KOPT-K1 (cell line): ENCODE measurements around the gene STYXL1.

Experiments used
- H3K27ac ChIP-seq: fragments of 200-600 bp; sonication (generic); 2 replicates; pipeline ENCODE4 v1.5.1; 2016; ENCODE audit warnings: antibody characterized with exemption, mild to moderate bottlenecking, low read depth, low read length; ENCODE audit not compliant: poor library complexity, severe bottlenecking
- H3K36me3 ChIP-seq: fragments of 200-600 bp; sonication (generic); 2 replicates; pipeline ENCODE4 v1.5.1; 2017; ENCODE audit warnings: antibody characterized with exemption, mild to moderate bottlenecking, low read length, moderate library complexity; ENCODE audit not compliant: insufficient read depth
- H3K9me3 ChIP-seq: fragments of 200-600 bp; sonication (generic); 2 replicates; pipeline ENCODE4 v1.5.1; 2017; ENCODE audit warnings: antibody characterized with exemption, low read length, mild to moderate bottlenecking; ENCODE audit not compliant: insufficient read depth, poor library complexity, severe bottlenecking

Gene STYXL1

DNA sequence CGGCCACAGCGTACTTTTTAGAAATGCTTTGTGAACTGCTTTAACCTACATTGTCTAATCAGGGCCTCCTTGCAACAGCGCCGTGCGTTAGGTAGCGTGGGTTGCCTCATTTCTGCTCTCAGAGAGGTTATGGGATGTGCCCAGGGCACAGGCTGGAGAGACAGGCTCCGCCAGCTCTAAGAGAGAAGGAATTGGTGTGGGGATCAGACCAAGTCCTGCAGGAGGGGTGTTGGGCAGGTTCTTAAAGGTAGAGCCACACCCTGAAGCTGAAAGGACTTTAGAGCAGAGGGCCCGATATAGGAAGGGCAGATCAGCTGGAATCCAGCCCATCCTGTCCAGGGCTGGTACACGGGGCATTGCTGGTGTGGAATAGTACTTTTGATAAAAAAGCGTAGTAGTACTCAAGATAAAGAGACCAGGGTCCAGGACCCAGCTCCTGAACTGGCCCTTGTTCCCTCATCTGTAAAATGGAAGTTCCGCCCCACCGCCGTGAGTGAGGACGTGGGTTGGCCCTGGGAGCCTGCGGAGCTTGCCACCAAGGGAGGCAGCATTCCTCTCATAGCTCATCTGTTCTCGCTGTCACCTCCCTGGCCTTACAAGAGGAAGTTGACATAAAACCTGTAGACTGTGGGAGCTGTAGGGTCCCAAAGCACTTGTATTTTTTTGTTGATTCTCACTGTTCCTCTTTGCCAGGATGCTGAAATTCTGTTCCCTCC lies 90.6 kb downstream of the STYXL1 start:
- Histone ChIP-seq H3K27ac (no peak overlapping the region), H3K9me3 (no peaks in the 10 kb centered on the region), H3K36me3 (peaks cover 28% of the 10 kb centered on the region)

DNA sequence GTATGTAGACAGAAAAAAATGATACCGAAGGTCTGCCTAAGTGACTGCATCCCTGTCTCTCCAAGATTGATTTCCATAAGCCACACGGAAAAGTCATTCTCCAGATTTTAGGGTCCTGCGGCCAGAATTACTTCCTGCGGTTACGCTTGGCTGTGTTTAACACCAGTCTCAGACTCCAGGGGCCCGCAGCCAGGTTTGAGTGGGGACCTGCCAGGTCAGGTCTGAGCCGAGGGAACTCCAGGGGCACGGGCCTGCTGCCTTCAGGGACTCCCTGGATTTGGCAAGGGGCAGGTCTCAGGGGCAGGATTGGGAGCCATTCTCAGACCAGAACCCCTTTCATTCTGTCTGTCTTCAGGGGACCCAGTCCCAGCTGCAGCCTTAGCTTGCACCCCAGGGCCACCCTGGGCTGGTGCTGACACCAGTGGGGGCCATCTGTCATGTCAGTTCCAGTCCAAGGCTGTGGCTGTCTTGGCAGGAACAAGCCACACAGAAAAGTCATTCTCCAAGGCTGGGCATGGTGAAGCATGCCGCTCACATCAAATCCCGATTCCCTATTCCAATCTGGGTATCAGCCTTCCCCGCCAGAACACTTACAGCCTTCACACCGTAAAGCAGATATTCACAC lies 92.4 kb downstream of the STYXL1 start:
- H3K27ac ChIP-seq, result no peak overlapping the region
- no peaks in the 10 kb centered on the region for H3K9me3 ChIP-seq
- H3K36me3 ChIP-seq, result peaks cover 28% of the 10 kb centered on the region

DNA sequence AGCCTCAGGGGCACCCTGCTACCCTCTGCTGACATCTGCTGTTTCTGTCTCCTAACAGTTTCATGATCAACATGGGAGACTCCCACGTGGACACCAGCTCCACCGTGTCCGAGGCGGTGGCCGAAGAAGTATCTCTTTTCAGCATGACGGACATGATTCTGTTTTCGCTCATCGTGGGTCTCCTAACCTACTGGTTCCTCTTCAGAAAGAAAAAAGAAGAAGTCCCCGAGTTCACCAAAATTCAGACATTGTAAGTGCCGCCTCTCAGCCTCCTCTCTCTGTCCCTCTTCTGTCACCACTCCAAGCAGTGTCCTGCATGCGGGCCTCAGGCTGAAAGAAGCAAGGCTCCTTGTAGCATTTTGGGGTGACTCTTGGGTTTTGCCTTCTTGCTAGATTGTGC lies 93.9 kb downstream of the STYXL1 start:
- H3K36me3 ChIP-seq, result peaks cover 28% of the 10 kb centered on the region
- no peak overlapping the region for H3K27ac ChIP-seq

DNA sequence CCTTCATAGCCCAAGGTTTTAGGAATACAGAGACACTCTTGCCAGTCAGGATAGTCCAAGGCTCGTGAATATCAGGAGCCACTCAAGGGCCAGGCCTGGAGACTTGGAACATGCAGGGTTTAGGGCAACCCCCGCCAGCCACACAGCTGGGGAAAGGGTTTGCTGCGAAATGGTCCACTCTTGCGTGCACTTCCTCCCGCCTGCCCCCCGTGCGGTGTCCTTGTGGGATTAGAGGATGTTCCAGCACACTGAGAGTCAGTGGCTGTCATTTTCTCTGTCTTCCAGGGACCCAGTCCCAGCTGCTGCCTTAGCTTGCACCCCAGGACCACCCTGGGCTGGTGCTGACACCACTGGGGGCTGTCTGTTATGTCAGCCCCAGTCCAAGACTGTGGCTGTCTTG lies 94.4 kb downstream of the STYXL1 start:
- peaks cover 25% of the 10 kb centered on the region for H3K36me3 ChIP-seq
- H3K9me3 ChIP-seq, result no peaks in the 10 kb centered on the region
- no peak overlapping the region for H3K27ac ChIP-seq

More for the DNA sequence above, 93.9 kb downstream of the STYXL1 start:
- H3K9me3 ChIP-seq, result no peaks in the 10 kb centered on the region

DNA sequence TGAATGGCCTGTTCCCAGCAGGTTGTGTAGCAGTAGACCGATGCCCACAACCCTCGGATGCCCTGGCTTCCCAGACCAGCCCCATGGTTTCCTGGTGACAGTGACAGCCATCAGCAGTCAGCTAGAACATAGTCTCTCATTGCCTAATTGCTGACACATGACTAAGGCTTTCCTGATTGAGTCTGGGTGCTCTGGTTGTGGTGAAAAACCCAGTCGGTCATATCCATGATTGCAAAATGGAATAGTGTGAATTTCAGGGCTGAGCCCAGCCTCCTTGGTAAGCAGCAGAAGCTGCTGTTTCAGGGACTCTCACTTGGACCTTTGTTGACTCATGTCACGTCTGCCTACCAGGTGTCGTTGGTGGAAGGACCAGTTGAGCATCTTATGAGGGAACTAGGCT lies 96.3 kb downstream of the STYXL1 start:
- no peak overlapping the region for H3K27ac ChIP-seq

DNA sequence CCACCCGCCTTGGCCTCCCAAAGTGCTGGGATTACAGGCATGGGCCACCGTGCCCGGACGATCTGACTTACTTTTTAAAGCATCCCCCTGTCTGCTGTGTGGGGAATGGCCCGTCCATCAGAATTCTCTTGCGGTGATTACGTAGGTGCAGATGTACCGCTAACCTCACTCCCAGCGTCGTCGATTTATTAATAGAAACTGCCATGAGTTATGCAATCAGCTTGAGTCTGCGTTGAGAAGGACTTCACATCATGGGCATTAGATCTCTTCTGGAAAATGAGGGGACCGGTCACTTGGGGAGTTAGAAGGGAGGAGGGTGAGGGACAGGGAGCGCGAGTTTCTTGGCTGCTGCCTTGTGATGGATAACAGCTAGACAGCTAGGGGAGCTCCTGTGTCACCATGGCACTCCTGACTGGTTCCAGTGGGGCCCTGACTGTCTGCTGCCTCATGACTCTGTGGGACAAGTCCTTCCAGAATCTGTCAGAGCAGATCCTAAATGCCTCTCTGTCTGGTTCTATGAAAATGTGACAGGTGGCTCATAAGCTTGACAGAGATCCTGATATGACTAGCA lies 97.6 kb downstream of the STYXL1 start:
- Histone ChIP-seq H3K9me3 (no peaks in the 10 kb centered on the region), H3K27ac (no peak overlapping the region), H3K36me3 (peaks cover 6% of the 10 kb centered on the region; the same call in 1 of the 2 replicates)

More for the DNA sequence above, 96.3 kb downstream of the STYXL1 start:
- H3K9me3 ChIP-seq, result no peaks in the 10 kb centered on the region
- peaks cover 19% of the 10 kb centered on the region for H3K36me3 ChIP-seq

DNA sequence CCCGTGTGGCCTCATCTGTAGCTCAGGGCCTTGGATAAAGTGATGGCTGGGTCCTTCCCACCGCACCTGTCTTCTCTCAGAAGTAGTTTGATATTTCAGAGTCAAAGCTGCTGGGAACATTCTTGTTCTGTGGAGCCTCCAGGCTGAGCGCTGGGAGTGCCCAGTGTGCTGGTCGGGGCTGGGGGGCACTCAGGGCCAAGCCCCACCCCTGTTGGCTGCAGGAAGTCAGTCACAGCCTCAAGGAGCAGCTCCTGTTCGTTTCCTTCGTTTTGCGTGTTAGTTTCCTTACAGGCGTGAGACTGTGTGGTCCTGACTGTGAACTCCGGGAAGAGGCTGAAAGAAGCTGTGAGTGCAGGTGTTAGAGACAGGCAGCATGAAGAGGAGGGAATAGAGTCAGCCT lies 99.6 kb downstream of the STYXL1 start:
- no peak overlapping the region for H3K27ac ChIP-seq
- H3K9me3 ChIP-seq, result no peaks in the 10 kb centered on the region
- no peaks in the 10 kb centered on the region for H3K36me3 ChIP-seq
